ENCODE results near the gene SLC25A44. TPM values are rescaled to one million over a fixed set of nuclear protein-coding genes. Genes with fewer than 3 reads are reported as not detected.

SLC25A44 gene
- total and polyA plus RNA-seq, 2 of the 8 experiments (the other 6 are each of a cell fraction or from before 2014, with no cell fraction given), result 23.4 to 32.1 TPM

- TF ChIP-seq FOSL1 (IDR thresholded peaks at IDR 0.05; ENCODE audit: insufficient read depth, low read depth, low read length), result no peak
- no peak for TF ChIP-seq ZNF274 (IDR thresholded peaks at IDR 0.05; ENCODE audit: borderline replicate concordance, extremely low read depth, low read length)
- no peak for TF ChIP-seq ATF3 (IDR thresholded peaks at IDR 0.05; ENCODE audit: insufficient read depth, low read depth, low read length)
- TF ChIP-seq SIRT6 (IDR thresholded peaks at IDR 0.05; ENCODE audit: low read length), result no peak
- TF ChIP-seq BRCA1 (IDR thresholded peaks at IDR 0.05; ENCODE audit: low read depth, low read length), result no peak
Measured at GRCh38 chr1:156225677-156226014, 31.7 kb downstream of the SLC25A44 start (continued).
